Ectodermal cell (in vitro differentiated cells): ENCODE data around the gene MTO1.
A peak's percentile ranks its signal among the peaks of the same experiment; 100 is the strongest.
"Not testable (repeated sequence)": the region's sequence is repeated elsewhere in the genome, so short reads cannot be mapped to it uniquely, and the experiment has no call there.

Experiments
- H3K27ac ChIP-seq: 2 replicates; pipeline ENCODE4 v1.7.0; 2013; ENCODE audit warnings: mild to moderate bottlenecking, low read depth, low read length; ENCODE audit not compliant: insufficient read depth, poor library complexity, severe bottlenecking
- H3K27me3 ChIP-seq: 2 replicates; pipeline ENCODE4 v1.7.0; 2013; ENCODE audit warnings: mild to moderate bottlenecking, low read length; ENCODE audit not compliant: insufficient read depth, control insufficient read depth, poor library complexity, severe bottlenecking
- H3K36me3 ChIP-seq: one replicate; pipeline ENCODE4 v1.7.0; 2013; ENCODE audit warnings: low read length; ENCODE audit not compliant: control insufficient read depth, insufficient read depth
- H3K4me1 ChIP-seq: one replicate; pipeline ENCODE4 v1.7.0; 2013; ENCODE audit warnings: low read length; ENCODE audit not compliant: control insufficient read depth, insufficient read depth
- H3K4me3 ChIP-seq: 2 replicates; pipeline ENCODE4 v1.7.0; 2013; ENCODE audit warnings: low read depth, low read length, control low read depth; ENCODE audit not compliant: insufficient read depth
- H3K9me3 ChIP-seq: 2 replicates; pipeline ENCODE4 v1.7.0; 2013; ENCODE audit warnings: mild to moderate bottlenecking, low read length, moderate library complexity; ENCODE audit not compliant: control insufficient read depth
- WGBS, 2 experiments: methylation state at CpG; one replicate each; pipeline ENCODE4 v1.1.7; 2013; ENCODE audit warnings: missing lambda C conversion rate in 2 of 2; 5-methylcytosine and 5-hydroxymethylcytosine counted together

The MTO1 gene

GRCh38 chr6:73515204-73515655 lies 53.7 kb downstream of the MTO1 start:
- peaks cover 6% of the 10 kb centered on the region for H3K27me3 ChIP-seq
- WGBS, 2 experiments = 80 to 81% methylated on average over 4 of the region's 4 CpGs
- H3K9me3 ChIP-seq = no peaks in the 10 kb centered on the region
- H3K4me1 ChIP-seq = peaks cover 5% of the 10 kb centered on the region
- H3K4me3 ChIP-seq = no peak overlapping the region
- no peak overlapping the region for H3K27ac ChIP-seq
- peaks cover 37% of the 10 kb centered on the region for H3K36me3 ChIP-seq

- H3K9me3 ChIP-seq = no peaks in the 10 kb centered on the region
- peak overlapping the region; percentile 63 for H3K27ac ChIP-seq
- WGBS, 2 experiments = 90% methylated on average over 4 of the region's 4 CpGs
- peaks cover 45% of the 10 kb centered on the region for H3K36me3 ChIP-seq
- peak overlapping the region; percentile 20 for H3K4me3 ChIP-seq
- H3K4me1 ChIP-seq = peaks cover 14% of the 10 kb centered on the region
- peaks cover 15% of the 10 kb centered on the region for H3K27me3 ChIP-seq
Measured at GRCh38 chr6:73516514-73517489, 55.3 kb downstream of the MTO1 start.

- Histone ChIP-seq H3K36me3 (peaks cover 45% of the 10 kb centered on the region), H3K27ac (peak overlapping the region; percentile 44), H3K4me3 (peak overlapping the region; percentile 66), H3K27me3 (peaks cover 15% of the 10 kb centered on the region), H3K4me1 (peaks cover 14% of the 10 kb centered on the region)
- H3K9me3 ChIP-seq = not testable (repeated sequence)
- WGBS, 2 experiments = 53 to 58% methylated on average over 11 of the region's 19 CpGs
Measured at GRCh38 chr6:73518100-73518981, 56.8 kb downstream of the MTO1 start.

- WGBS, 2 experiments = 2 to 10% methylated on average over 4 to 5 of the region's 8 CpGs
- not testable (repeated sequence) for H3K9me3 ChIP-seq
- Histone ChIP-seq H3K27ac (peak overlapping the region; percentile 76), H3K36me3 (peaks cover 45% of the 10 kb centered on the region), H3K27me3 (peaks cover 15% of the 10 kb centered on the region), H3K4me1 (peaks cover 14% of the 10 kb centered on the region), H3K4me3 (peak overlapping the region; percentile 66)
Measured at GRCh38 chr6:73518982-73519881, 57.7 kb downstream of the MTO1 start.

GRCh38 chr6:73519926-73520687 lies 58.6 kb downstream of the MTO1 start:
- no peaks in the 10 kb centered on the region for H3K9me3 ChIP-seq
- peak overlapping the region; percentile 66 for H3K4me3 ChIP-seq
- H3K4me1 ChIP-seq = peaks cover 14% of the 10 kb centered on the region
- peaks cover 44% of the 10 kb centered on the region for H3K36me3 ChIP-seq
- WGBS, 2 experiments = 0% methylated on average over 54 of the region's 56 CpGs
- H3K27me3 ChIP-seq = peaks cover 15% of the 10 kb centered on the region
- peak overlapping the region; percentile 76 for H3K27ac ChIP-seq

- Histone ChIP-seq H3K36me3 (peaks cover 40% of the 10 kb centered on the region), H3K4me3 (peak within 1 kb of the TSS; percentile 66), H3K27me3 (peaks cover 15% of the 10 kb centered on the region), H3K9me3 (no peaks in the 10 kb centered on the region), H3K4me1 (peaks cover 14% of the 10 kb centered on the region), H3K27ac (peak within 1 kb of the TSS; percentile 94)
- 0 to 1% methylated on average over 53 of the region's 53 CpGs for WGBS, 2 experiments
Measured at GRCh38 chr6:73520688-73521350, 59.3 kb downstream of the MTO1 start, which contains the start of gene EEF1A1. EEF1A1 (minus strand) TSS chr6:73521032; CDS start chr6:73520026, 1,006 bp downstream.

GRCh38 chr6:73521351-73521985 lies 59.9 kb downstream of the MTO1 start:
- no peaks in the 10 kb centered on the region for H3K9me3 ChIP-seq
- peaks cover 15% of the 10 kb centered on the region for H3K27me3 ChIP-seq
- peaks cover 14% of the 10 kb centered on the region for H3K4me1 ChIP-seq
- peaks cover 37% of the 10 kb centered on the region for H3K36me3 ChIP-seq
- H3K4me3 ChIP-seq = peak overlapping the region; percentile 66
- 0 to 1% methylated on average over 35 to 36 of the region's 36 CpGs for WGBS, 2 experiments
- H3K27ac ChIP-seq = peak overlapping the region; percentile 94

- Histone ChIP-seq H3K4me3 (no peak overlapping the region), H3K9me3 (no peaks in the 10 kb centered on the region), H3K4me1 (peaks cover 14% of the 10 kb centered on the region), H3K27me3 (peaks cover 15% of the 10 kb centered on the region), H3K27ac (no peak overlapping the region), H3K36me3 (peaks cover 24% of the 10 kb centered on the region)
- 93% methylated on average over 50 of the region's 50 CpGs for WGBS, 2 experiments
Measured at GRCh38 chr6:73523434-73524123, 62.0 kb downstream of the MTO1 start.
